ES-I3 (cell line): ENCODE data around the gene RHPN2.

Source experiments
- H3K36me3 ChIP-seq: 2 replicates; pipeline ENCODE4 v1.6.1; 2013; ENCODE audit warnings: mild to moderate bottlenecking, low read length, control low read depth, moderate library complexity; ENCODE audit not compliant: insufficient read depth
- H3K4me1 ChIP-seq: 2 replicates; pipeline ENCODE4 v1.6.1; 2013; ENCODE audit warnings: mild to moderate bottlenecking, control low read depth, low read length; ENCODE audit not compliant: insufficient read depth
- H3K9ac ChIP-seq: 2 replicates; pipeline ENCODE4 v1.6.1; 2013; ENCODE audit warnings: low read depth, mild to moderate bottlenecking, low read length, moderate library complexity
- H3K9me3 ChIP-seq: 2 replicates; pipeline ENCODE4 v1.6.1; 2013; ENCODE audit warnings: mild to moderate bottlenecking, low read length, moderate library complexity; ENCODE audit not compliant: control insufficient read depth, insufficient read depth

Gene RHPN2

DNA sequence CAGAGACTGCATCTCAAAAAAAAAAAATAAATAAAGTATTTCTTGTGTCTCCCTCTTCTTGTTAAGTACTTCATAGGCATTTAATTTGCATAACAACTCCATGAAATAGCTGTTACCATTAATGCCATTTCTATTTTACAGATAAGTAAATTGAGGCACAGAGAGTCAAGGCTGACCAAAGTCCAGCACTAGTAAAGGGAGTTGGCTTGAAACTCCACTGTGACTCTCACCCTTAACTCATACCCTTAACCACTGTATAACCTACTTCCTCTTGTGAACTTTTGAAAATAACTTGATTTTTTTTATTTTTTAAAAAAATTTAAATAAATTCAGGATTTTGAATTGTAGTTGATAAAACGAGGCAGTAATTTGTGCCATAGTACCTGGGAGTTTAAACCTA is 22.3 kb upstream of the RHPN2 start:
- Histone ChIP-seq H3K36me3 (no peaks in the 10 kb centered on the region), H3K9me3 (no peaks in the 10 kb centered on the region), H3K9ac (no peak overlapping the region), H3K4me1 (peaks cover 6% of the 10 kb centered on the region; the same call in 1 of the 2 replicates)

DNA sequence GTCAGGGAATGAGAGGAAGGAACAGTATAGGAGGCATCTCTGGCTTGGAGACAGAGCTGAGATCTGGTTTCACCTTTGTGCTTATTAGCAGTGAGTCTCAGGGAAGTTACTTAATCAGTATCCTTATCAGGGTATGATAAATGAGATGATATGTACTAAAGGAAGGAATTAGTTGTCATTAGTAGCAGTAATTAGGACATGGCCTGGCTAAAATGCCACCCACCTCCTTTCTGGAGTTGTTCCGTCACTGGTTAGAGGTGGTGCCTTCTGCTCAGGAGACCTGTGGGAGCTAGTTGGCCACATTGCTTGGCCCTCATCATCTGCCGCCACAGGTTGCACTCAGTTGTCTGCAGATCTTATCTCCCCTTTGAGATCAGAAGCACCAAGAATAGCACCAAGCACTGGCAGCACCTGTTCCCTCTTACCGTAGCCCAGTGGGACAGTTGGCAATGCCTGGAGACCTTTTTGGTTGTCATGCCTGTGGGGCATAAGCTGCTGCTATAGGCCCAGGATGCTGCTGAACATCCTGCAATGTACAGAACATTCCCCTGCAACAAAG is 21.0 kb upstream of the RHPN2 start:
- no peaks in the 10 kb centered on the region for H3K9me3 ChIP-seq
- H3K36me3 ChIP-seq, result no peaks in the 10 kb centered on the region
- H3K4me1 ChIP-seq, result peaks cover 6% of the 10 kb centered on the region; the same call in 1 of the 2 replicates
- no peak overlapping the region for H3K9ac ChIP-seq

DNA sequence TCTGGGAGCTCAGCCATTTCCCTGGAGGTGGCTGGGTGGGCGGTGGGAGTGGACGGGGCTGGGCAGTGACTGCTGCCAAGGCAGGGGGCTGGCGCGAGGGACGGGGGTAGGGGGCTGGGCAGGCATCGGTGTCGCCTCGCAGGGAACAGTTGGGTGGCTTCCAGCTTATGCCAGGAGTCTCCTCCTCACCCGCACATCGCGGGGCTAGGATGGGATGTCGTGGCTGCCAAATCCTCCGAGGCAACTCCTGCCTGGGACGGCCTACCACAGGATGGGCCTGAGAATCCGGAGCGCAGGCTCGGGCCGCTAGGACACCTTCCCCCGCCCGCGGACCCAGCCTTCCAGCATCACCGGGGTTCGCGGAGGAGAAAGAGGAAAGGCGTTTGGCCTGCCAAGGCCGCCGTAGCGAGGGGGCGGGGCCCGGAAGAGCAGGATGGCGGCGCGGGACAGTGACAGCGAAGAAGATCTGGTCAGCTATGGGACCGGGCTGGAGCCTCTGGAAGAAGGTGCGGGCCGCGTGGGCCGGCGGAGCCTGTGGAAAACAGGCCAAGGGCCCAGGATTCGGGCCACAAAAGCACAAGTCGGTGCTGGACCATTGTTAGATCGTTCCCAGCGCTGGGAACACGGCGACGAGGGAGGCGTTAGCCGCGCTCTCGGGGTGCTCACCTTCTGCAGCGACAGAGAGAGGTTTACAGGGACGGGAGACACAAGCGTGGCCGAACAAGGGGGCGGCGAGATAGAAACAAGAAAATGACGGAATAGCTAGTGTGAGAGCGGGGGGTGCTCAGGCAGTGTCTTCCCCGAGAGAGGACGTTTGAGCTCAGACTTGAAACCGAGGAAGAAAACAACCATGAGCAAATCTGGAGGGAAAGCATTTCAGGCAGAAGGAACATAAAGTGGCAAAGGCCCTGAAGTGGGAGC is 16.3 kb upstream of the RHPN2 start, which contains the start of gene GPATCH1:
GPATCH1 (plus strand) TSS at position 421 of the 921 bp plus-strand sequence; CDS start at position 434, 13 bp downstream.
- Histone ChIP-seq H3K9ac (peak within 1 kb of the TSS; percentile 96), H3K36me3 (no peaks in the 10 kb centered on the region), H3K9me3 (no peaks in the 10 kb centered on the region), H3K4me1 (peaks cover 10% of the 10 kb centered on the region)

DNA sequence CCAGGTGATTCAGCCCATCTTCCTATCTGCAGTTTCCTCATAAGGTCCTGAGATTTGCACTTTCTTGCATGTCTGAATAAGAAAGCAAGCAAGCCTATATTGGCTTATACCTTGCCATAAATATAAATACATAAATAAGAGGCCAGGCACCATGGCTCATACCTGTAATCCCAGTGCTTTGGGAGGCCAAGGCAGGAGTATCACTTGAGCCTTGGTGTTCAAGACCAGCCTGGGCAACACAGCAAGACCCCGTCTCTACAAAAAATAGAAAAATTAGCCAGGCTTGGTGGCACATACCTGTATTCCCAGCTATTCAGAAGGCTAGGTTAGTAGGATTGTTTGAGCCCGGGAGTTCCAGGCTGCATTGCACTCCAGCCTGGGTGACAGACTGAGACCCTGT is 10.8 kb upstream of the RHPN2 start:
- Histone ChIP-seq H3K9me3 (no peaks in the 10 kb centered on the region), H3K4me1 (peaks cover 10% of the 10 kb centered on the region), H3K9ac (no peak overlapping the region), H3K36me3 (no peaks in the 10 kb centered on the region)

DNA sequence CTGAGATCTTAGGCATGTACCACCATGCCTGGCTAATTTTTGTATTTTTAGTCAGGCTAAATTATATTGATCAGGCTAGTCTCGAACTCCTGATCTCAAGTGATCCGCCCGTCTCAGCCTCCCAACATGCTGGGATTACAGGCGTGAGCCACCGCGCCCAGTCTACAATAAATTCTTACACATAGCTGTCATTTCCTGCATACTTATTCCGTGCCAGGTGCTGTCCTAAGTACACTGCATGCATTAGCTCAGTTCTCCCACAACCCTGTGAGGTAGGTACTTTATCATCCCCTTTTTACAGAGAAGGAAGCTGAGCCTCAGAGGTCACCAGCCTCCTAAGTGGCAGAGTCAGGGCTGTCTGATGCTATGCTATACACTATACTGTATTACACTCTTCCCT is 7.2 kb upstream of the RHPN2 start:
- H3K9ac ChIP-seq, result no peak overlapping the region
- H3K36me3 ChIP-seq, result no peaks in the 10 kb centered on the region
- H3K9me3 ChIP-seq, result no peaks in the 10 kb centered on the region
- no peaks in the 10 kb centered on the region for H3K4me1 ChIP-seq

DNA sequence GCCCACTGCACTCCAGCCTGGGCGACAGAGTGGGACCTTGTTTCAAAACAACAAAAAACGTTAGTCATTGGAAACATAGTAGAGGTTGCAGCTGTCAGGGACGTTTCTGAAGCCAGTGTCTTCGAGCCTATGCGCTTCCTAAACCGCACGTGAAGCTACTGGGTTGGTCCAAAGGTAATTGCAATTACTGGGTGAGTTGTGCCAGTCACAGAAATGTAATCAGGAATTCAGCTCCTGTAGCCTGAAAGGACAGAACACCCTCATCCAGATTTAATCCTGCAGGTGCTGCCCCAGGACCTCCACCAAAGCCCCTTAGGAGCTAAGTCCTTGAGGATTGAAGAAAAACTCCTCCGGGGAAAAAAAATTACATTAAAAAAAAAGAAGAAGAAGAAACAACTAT is 2.4 kb upstream of the RHPN2 start:
- Histone ChIP-seq H3K9me3 (no peaks in the 10 kb centered on the region), H3K9ac (no peak overlapping the region), H3K4me1 (no peaks in the 10 kb centered on the region), H3K36me3 (no peaks in the 10 kb centered on the region)

DNA sequence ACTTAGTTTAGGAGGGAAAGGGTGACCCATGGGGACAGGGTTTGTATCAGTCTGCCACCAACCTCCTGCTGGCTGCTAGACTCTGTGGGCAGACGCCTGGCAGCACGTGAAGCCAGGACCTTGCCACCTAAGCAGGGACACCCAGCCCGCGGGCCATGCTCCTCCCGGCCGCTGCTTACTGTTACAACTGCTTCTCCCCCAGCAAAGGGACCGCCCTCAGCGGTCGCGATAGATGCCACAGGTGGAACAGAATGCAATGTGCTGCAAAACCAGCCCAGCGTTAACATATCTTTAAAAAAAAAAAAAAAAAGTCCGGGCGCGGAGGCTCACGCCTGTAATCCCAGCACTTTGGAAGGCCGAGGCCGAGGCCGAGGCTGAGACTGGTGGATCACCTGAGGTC is 1.9 kb upstream of the RHPN2 start:
- no peaks in the 10 kb centered on the region for H3K4me1 ChIP-seq
- H3K9ac ChIP-seq, result no peak overlapping the region
- H3K36me3 ChIP-seq, result no peaks in the 10 kb centered on the region
- H3K9me3 ChIP-seq, result no peaks in the 10 kb centered on the region

DNA sequence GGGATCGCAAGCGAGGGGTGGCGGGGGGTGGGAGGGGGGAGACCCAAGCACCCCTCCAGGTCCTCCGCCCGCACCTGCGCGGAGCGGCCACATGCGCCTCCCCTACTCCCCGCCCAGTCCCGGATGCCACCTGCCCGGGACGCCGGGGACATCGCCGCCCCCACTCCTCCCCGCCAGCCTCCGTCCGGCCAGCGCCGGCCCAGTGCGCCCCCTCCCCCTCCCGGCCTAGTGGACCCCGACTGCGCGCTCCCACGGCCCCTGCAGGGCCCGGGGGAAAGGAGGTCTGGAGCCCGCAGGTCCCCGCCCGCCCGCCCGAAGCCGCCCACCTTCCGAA is 263 bp downstream of the RHPN2 start:
- no peaks in the 10 kb centered on the region for H3K9me3 ChIP-seq
- no peaks in the 10 kb centered on the region for H3K4me1 ChIP-seq
- peak overlapping the region; percentile 94; the same call in 1 of the 2 replicates for H3K9ac ChIP-seq
- H3K36me3 ChIP-seq, result no peaks in the 10 kb centered on the region

DNA sequence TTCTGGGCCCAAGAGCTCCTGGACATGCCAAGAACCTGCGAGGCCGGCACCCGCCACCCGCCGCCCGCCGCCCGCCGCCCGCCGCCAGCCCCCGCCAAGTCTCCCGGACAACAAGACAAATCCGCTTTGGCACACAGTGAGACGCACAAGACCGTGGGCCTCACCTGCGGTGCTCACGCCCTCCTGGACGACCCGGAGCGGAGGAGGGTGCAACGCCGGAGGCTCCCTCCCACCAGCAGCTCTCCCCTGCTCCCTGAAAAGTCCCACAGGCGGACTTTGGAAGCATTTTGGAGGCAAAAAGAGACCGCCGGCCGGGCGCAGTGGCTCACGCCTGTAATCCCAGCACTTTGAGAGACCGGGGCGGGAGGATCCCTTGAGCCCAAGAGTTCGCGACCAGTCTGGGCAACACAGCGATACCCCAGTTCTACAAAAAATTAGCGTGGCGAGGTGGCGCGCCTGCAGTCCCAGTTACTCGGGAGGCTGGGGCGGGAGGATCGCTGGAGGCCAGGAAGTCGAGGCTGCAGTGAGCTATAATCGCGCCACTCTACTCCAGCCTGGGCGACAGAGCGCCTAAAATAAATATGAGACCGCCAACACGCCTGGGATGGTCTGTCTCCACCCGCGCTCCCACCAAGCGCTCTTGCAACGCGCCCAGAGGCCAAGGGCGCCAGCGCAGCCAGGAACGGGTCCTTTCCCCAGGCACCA is 783 bp downstream of the RHPN2 start:
- Histone ChIP-seq H3K36me3 (no peaks in the 10 kb centered on the region), H3K9ac (peak overlapping the region; percentile 94), H3K9me3 (no peaks in the 10 kb centered on the region), H3K4me1 (no peaks in the 10 kb centered on the region)

DNA sequence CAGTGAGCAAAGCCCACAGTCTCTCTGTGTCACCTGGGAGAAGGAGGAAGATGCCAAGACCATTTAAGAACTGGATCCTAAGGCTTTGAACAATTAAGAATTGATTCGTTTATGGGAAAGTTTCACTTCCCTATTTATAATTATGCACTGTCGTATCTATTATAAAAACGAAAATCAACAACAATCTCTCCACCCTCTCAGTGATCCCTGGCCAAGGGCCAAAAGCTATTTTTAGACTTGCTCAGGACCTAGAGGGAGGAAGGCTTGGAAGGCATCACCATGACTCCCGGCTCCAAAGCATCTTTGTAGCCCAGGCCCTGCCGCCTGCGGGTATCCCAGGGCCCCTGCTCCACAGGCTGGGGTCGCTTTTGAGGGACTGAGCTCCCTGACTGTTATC is 1.3 kb downstream of the RHPN2 start:
- H3K4me1 ChIP-seq, result no peaks in the 10 kb centered on the region
- H3K9ac ChIP-seq, result peak overlapping the region; percentile 39; the same call in 1 of the 2 replicates

DNA sequence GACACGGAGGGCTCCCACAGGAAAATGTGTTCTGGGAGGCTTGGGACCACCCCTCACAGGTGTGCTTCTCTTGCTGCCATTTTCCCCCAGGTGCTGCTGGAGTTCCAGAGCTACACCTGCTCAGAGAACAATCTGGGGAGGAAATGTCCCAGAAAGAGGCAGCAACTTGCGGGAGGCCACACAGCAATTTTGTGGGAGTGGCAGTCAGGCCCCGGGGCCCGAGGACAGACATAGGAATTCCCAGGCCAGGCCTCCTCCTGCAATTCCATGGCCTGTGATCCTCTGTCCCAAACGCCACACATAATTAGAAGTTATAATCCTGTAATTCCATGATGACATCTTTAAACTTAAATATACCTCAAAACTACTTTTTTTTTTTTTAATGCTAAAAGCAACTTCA is 1.8 kb downstream of the RHPN2 start:
- H3K36me3 ChIP-seq, result no peaks in the 10 kb centered on the region
- H3K4me1 ChIP-seq, result no peaks in the 10 kb centered on the region
- H3K9ac ChIP-seq, result peak overlapping the region; percentile 39; the same call in 1 of the 2 replicates
- H3K9me3 ChIP-seq, result no peaks in the 10 kb centered on the region

More for the DNA sequence above, 1.3 kb downstream of the RHPN2 start:
- H3K36me3 ChIP-seq, result no peaks in the 10 kb centered on the region
- H3K9me3 ChIP-seq, result no peaks in the 10 kb centered on the region

DNA sequence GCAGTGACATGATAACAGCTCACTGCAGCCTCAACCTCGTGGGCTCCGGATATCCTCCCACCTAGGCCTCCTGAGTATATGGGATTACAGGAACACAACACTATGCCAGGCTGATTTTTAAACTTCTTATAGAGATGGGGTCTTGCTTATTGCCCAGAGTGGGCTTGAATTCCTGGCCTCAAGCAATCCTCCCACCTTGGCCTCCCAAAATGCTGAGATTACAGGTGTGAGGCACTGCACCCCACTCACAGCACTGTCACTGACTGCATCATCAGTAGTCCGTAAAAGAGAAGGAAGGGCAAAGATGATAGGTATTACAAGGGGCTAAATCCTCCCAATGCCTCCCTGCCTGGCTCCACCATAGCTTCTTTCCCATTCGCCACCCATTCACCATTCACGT is 4.1 kb downstream of the RHPN2 start:
- Histone ChIP-seq H3K4me1 (peaks cover 3% of the 10 kb centered on the region; the same call in 1 of the 2 replicates), H3K36me3 (no peaks in the 10 kb centered on the region), H3K9ac (no peak overlapping the region), H3K9me3 (no peaks in the 10 kb centered on the region)

DNA sequence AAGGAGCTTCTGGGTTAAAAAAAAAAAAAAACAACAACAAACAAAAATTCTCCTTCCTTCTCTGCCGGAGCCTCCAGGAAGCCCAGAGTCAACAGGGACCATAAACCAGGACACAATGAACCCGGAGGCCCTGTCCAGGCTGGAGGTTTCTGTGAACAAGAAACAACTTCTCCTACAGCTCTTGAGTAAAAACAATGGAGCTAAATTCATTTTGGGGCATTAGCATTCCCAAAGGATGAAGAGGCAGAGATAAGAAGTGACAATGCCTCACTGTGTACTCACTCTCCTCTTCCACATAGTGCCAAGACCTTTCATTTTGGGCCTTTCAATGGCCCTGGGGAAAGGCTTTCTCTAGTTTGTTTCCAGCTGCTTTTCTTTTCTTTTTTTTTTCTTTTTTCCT is 9.0 kb downstream of the RHPN2 start:
- no peaks in the 10 kb centered on the region for H3K9me3 ChIP-seq
- peaks cover 3% of the 10 kb centered on the region; the same call in 1 of the 2 replicates for H3K36me3 ChIP-seq
- peaks cover 3% of the 10 kb centered on the region; the same call in 1 of the 2 replicates for H3K4me1 ChIP-seq
- no peak overlapping the region for H3K9ac ChIP-seq

DNA sequence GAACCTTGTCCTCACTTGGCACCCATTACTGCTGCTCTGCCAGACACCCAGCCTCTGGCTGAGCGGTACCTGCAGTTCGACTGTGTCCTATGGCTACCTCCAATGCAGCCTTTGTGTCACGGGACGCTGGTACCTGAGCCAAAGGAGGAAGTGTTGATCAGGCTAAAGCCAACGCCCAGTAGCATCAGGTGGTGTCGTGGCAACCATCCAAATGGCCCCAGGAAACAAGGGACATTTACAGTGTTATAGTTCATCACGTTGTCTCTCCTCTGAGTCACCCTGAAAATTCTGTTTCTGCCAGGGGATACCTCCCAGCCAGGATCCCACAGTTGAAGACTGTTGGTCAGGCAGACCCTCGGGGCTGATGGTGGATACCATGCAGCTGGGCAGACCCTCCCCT is 10.1 kb downstream of the RHPN2 start:
- peaks cover 3% of the 10 kb centered on the region; the same call in 1 of the 2 replicates for H3K4me1 ChIP-seq
- peaks cover 3% of the 10 kb centered on the region; the same call in 1 of the 2 replicates for H3K36me3 ChIP-seq
- H3K9ac ChIP-seq, result no peak overlapping the region
- H3K9me3 ChIP-seq, result no peaks in the 10 kb centered on the region
